ENCODE measurements around the gene CEND1. TPM values are rescaled to one million over a fixed set of nuclear protein-coding genes. Genes with fewer than 3 reads are reported as not detected.
"Not testable (repeated sequence)": the region's sequence is repeated elsewhere in the genome, so short reads cannot be mapped to it uniquely, and the experiment has no call there.

Gene CEND1
- polyA plus RNA-seq, 1 donor: 0.67 TPM

DNA sequence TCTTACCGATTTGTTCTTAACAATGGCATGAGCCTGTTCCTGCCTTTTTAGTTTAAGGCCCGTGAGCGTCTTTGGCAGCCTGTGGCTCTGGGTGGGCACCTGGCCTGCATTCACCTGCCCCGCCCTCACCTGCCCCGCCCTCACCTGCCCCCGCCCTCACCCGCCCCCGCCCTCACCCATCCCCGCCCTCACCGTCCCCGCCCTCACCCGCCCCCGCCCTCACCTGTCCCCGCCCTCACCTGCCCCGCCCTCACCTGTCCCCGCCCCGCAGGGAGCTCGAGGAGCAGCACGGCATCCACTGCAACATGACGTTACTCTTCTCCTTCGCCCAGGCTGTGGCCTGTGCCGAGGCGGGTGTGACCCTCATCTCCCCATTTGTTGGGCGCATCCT lies 26.8 kb downstream of the CEND1 start:
- no peak for DNase-seq

DNA sequence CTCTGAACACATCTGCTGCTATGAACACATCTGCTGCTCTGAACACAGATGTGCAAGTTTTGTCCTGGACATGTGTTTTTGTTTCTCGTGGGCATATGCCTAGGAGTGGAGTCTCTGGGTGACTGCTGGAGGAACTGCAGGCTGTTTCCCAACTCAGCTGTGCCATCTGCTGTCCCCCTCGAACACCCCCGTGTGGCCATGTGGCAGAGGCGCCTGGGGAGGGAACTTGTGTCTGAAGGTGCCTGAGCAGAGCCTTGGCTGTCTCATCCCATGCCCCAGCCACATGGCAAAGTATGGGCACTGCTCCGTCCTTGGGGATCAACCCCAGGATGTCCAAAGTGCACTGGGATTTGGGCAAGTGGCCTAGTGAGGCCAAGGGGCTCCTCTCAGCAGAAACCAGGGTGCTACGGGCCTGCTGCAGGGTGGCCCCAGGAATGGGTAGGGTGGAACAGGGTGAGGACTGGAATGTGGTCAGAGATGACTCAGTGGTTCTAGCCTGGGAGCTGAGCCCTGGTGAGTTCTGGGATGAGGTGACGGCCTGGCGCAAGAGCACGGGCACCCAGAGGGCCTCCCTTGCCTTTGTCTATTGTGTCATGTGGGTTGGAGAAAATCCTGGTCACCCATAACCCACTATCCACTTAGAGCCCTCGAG lies 27.3 kb downstream of the CEND1 start:
- no peak for DNase-seq

DNA sequence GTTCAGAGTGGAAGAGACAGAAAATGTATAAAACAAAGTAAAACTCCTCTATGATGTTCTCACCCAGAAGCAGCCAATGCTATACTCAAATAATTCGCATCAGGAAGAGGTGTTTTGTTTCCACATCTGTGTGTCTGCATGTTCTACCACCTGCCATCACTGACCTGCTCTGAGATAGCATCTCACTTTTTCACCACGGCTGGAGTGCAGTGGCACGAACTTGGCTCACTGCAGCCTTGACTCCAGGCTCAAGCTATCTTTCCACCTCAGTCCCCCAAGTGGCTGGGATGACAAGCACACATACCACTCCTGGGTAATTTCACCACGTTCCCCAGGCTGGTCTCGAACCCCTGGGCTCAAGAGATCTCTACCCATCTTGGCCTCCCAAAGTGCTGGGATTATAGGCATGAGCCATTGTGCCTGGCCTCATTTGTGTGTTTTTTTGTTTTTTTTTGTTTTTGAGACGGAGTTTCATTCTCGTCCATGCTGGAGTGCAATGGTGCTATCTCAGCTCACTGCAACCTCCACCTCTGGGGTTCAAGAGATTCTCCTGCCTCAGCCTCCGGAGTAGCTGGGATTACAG lies 28.3 kb downstream of the CEND1 start:
- DNase-seq: no peak

DNA sequence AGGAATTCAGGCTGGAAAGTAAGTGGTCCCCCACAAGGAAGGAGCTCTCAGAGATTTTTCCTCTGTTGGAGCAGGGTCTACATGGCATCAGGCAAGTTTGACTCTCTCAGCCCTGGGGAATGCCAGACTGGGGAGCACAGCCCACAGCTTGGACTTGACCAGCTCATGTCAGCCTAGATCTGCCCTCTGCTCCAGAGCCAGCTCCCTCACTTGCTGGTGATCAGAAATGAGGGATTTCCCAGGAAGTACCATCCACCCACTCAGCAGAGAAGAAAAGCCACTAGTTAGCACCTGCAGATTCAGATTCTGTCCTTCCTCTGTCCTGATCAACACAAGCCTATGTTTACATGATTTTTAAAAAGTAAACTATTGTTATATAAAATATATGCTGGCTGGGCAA lies 29.7 kb downstream of the CEND1 start:
- no peak for DNase-seq

DNA sequence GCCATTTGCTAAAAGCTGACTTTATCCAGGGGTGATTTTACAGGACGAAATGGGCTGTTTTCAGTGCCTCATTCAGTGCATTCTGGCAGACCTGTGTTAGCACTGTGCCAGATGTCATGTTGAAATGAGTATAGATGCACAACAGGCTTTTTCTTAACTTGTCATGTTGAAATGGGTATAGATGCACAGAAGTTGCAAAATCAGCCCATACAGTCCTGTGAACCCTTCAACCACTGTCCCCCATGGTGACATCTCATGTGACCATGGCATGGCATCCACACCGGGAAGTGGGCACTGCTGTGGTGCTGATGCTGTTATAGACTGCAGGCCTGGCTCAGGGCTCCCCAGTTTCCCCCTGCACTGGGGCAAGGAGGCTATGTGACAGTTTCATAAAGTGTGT lies 40.2 kb downstream of the CEND1 start:
- no peak for DNase-seq

DNA sequence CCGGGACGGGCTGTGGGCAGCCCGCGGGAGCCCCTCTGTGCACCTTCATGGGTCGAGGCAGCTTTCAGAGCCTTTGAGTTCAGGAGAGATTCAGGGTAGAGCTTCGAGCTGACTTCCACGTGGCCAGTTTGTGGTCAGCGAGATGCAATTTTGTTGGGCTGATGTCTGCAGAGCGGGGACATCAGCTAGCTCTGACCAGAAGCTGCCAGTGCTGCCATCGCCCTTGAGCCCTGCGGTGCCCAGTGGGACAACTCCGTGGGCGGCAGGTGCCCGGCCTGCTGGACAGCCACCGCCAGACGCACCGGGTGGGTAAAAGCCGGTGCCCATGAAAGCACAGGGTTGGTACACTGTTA lies 41.9 kb downstream of the CEND1 start:
- DNase-seq: no peak

DNA sequence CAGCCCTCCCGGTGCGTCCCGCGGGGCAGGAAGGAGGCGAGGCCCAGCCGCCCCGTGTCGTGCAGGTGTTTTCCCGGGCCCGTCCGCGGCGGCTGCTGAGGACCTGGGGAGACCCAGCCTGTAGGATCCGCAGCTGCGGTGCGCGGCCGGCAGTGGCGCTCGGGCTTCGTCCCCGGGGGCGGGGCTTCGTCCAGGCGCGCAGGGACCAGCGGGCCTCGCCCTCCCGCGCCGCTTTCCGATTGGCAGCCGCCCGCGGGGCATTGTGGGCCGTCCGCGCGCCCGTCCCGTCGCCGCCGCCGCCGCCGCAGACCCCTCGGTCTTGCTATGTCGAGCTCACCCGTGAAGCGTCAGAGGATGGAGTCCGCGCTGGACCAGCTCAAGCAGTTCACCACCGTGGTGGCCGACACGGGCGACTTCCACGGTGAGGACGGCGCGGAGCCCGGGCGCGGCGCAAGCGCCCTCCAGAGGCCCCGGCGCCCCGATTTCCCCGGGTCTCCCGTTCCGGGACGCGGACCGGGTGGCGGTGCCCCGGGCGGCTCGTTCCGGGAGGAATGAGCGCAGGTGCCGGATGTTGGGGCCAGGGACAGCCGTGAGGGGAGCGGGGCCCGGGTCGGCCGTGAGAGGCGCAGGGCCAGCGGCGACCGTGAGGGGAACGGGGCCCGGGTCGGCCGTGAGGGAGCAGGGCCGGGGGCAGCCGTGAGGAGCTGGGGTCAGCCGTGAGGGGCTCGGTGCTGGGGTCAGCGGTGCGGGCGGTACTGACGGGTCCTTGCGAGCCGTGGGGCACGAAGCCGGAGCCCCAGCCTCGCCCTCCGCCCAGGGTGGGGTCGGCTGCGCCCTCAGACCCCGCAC lies 42.5 kb downstream of the CEND1 start, which contains the start of gene TALDO1:
TALDO1 (plus strand) TSS at position 307 of the 849 bp plus-strand sequence; CDS start at position 325, 18 bp downstream.
- DNase-seq: peak; percentile 91

DNA sequence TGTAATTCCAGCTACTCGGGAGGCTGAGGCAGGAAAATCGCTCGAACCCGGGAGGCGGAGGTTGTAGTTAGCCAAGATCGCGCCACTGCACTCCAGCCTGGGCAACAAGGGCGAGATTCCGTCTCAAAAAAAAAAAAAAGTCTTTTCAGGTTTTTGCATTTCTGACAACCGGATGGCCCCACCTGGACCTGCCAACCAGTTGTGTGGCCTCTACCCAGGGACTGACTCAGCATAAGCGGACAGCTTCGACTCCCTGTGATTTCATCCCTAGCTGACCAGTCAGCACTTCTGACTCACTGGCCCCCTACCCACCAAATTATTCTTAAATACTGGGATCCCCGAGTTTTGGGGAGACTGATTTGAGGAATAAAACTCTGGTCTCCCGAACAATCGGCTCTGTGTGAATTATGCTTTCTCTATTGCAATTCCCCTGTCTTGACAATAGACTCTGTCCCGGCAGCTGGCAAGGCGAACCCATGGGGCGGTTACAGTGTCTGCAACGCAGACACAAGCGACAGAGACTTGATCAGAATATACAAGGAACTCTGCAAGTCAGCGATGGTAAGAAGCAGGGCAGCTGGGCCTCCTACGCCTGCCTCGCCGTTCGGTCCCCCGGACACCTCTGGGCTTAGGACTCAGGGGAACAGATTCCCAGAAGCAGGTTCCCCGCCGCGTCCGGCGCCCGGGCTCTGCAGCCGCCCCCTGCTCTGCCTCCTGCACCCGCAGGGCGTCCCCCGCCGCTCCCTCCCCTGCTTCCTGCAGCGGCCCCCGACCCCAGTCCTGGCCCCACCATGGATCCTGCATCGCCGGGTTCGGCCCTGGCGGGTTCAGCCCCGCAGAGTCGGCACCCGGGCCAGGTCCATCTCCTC lies 43.4 kb downstream of the CEND1 start:
- DNase-seq: no peak

DNA sequence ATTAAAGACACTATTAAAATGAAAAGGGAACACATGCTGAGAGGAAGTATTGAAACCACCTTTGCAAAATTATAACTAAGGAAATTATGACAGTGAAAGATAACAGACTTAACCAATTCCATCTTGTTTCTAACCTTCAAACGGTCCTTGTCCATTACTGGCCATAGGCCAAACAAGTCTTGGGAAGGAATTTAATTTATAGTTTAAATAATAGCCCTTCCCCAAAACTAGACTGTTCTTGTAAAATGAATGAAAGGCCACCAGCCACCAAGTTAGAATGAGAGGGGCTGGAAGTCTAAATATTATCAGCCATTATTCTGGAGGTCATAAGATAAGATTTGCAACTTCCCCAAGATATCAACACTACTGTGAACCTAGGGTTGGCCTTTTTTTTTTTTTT lies 44.5 kb downstream of the CEND1 start:
- DNase-seq: no peak

DNA sequence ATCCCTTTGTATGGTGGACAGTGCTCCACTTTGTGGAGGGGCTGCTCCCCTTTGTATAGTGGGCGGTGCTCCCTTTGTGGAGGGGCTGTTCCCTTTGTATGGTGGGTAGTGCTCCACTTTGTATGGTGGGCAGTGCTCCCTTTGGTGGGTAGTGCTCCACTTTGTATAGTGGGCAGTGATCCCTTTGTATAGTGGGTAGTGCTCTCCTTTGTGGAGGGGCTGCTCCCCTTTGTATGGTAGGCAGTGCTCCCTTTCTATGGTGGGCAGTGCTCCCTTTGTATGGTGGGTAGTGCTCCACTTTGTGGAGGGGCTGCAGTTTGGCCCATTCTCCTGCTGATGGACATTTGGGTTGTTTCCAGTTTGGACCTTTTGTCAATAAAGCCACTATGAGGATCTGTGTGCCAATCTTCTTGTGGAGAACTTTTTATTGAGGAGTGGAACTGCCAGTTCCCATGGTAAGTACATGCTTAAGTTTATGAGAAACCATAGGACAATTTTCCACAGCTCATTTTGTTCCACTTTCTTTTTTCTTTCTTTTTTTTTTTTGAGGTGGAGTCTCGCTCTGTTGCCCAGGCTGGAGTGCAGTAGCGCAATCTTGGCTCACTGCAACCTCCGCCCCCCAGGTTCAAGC lies 47.2 kb downstream of the CEND1 start:
- DNase-seq: no peak

DNA sequence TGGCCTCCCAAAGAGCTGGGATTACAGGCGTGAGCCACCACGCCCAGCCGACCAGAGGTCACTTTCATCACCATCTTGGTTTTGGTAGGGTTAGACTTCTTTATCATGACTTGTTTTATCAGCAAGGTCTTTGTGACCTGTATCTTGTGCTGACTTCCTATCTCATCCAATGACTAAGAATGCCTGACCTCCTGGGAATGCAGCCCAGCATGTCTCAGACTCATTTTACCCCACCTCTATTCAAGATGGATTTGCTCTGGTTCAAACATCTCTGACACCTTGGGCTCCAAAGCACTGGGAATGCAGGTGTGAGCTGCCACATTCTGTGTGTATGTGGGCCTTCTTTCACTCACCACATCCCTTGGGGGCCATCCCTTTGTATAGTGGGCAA lies 47.7 kb downstream of the CEND1 start:
- DNase-seq: no peak

DNA sequence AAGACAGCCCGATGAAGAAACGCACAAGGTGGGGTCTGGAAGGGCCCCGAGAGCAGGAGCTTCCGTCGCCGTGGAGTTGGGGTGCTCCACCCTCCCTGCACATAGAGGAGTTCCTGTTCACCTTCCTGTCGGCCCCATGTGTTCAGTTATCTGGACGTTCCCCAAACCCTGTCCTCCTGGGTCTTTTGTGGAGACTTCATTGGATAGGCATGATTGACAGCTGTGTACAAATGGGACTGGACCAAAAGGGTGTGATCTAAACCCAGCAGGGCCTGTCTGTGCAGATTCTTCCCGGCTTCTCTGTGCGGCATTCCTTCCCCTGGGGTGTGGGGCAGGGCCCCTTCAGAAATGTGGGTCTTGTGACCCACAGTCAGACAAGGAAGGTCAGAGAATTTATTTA lies 52.0 kb downstream of the CEND1 start:
- DNase-seq: not testable (repeated sequence)

DNA sequence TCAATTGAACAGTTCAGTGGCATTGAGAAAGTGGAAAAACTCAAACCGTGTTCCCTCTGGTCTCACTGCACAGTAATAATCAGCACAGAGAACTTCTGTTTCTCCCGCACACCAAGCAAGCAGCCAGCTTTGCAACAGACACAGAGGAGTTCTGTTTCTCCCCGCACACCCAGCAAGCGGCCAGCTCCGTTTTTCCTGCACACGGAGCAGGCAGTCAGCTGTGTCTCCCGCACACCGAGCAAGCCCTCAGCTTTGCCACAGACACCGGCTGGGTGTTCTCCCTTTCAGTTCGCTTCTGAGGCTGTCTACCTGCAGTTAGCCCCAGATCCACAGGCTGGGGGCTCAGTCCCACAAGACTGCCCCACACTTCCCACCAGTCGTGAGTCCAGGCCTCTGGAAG lies 52.5 kb downstream of the CEND1 start:
- DNase-seq: no peak

Other genes with a start within 250 kb of the CEND1 start
- gene LMNTD2, start 229.4 kb downstream of the CEND1 start, polyA plus RNA-seq (ENCODE audit: insufficient read length): 0.80 TPM
- 3.7 TPM for gene RASSF7, start 229.1 kb downstream of the CEND1 start, polyA plus RNA-seq (ENCODE audit: insufficient read length)
- 21.3 TPM for gene PHRF1, start 213.6 kb downstream of the CEND1 start, polyA plus RNA-seq (ENCODE audit: insufficient read length)
- 17.5 TPM for gene IRF7, start 174.1 kb downstream of the CEND1 start, polyA plus RNA-seq (ENCODE audit: insufficient read length)
- 4.1 TPM for gene CDHR5, start 165.1 kb downstream of the CEND1 start, polyA plus RNA-seq (ENCODE audit: insufficient read length)
- gene SCT, start 162.9 kb downstream of the CEND1 start, polyA plus RNA-seq (ENCODE audit: insufficient read length): 127 TPM
- gene DRD4, start 152.8 kb downstream of the CEND1 start, polyA plus RNA-seq (ENCODE audit: insufficient read length): 1.2 TPM
- gene DEAF1, start 94.9 kb downstream of the CEND1 start, polyA plus RNA-seq (ENCODE audit: insufficient read length): 36.5 TPM
- 21.0 TPM for gene TMEM80, start 94.3 kb downstream of the CEND1 start, polyA plus RNA-seq (ENCODE audit: insufficient read length)
- 3.7 TPM for gene EPS8L2, start 83.9 kb downstream of the CEND1 start, polyA plus RNA-seq (ENCODE audit: insufficient read length)
- 68.2 TPM for gene TALDO1, start 42.6 kb downstream of the CEND1 start, polyA plus RNA-seq (ENCODE audit: insufficient read length)
- 57.6 TPM for gene GATD1, start 12.6 kb downstream of the CEND1 start, polyA plus RNA-seq (ENCODE audit: insufficient read length)
- 10.9 TPM for gene SLC25A22, start 8.2 kb upstream of the CEND1 start, polyA plus RNA-seq (ENCODE audit: insufficient read length)
- 11.9 TPM for gene PIDD1, start 15.1 kb upstream of the CEND1 start, polyA plus RNA-seq (ENCODE audit: insufficient read length)
- 1,677 TPM for gene RPLP2, start 19.9 kb upstream of the CEND1 start, polyA plus RNA-seq (ENCODE audit: insufficient read length)
- gene PNPLA2, start 28.8 kb upstream of the CEND1 start, polyA plus RNA-seq (ENCODE audit: insufficient read length): 47.9 TPM
- gene CRACR2B, start 37.8 kb upstream of the CEND1 start, polyA plus RNA-seq (ENCODE audit: insufficient read length): 17.3 TPM
- gene CD151, start 42.9 kb upstream of the CEND1 start, polyA plus RNA-seq (ENCODE audit: insufficient read length): 189 TPM
- gene POLR2L, start 52.4 kb upstream of the CEND1 start, polyA plus RNA-seq (ENCODE audit: insufficient read length): 118 TPM
- 55.0 TPM for gene TSPAN4, start 52.8 kb upstream of the CEND1 start, polyA plus RNA-seq (ENCODE audit: insufficient read length)
- 61.0 TPM for gene CHID1, start 120.7 kb upstream of the CEND1 start, polyA plus RNA-seq (ENCODE audit: insufficient read length)
- gene AP2A2, start 135.8 kb upstream of the CEND1 start, polyA plus RNA-seq (ENCODE audit: insufficient read length): 49.7 TPM
- 0.10 TPM for gene MUC6, start 246.6 kb upstream of the CEND1 start, polyA plus RNA-seq (ENCODE audit: insufficient read length)

All from hindlimb muscle (tissue), 1 donor.